Karpas-422 (cell line): Measurements from ENCODE around the gene ANP32B. TPM values are rescaled to one million over a fixed set of nuclear protein-coding genes. Genes with fewer than 3 reads are reported as not detected.
"Not testable (repeated sequence)": the region's sequence is repeated elsewhere in the genome, so short reads cannot be mapped to it uniquely, and the experiment has no call there.

ENCODE experiments used
- DNase-seq: peaks from one replicate; pipeline ENCODE4 v3.0.0-alpha.2; 2015
- H2AFZ ChIP-seq: fragments of 200-600 bp; sonication (generic); 2 replicates; pipeline ENCODE4 v1.6.1; 2014; ENCODE audit warnings: antibody characterized with exemption, low read length, mixed read lengths
- H3K27ac ChIP-seq: fragments of 200-600 bp; sonication (generic); 2 replicates; pipeline ENCODE4 v1.5.1; 2014; ENCODE audit warnings: mild to moderate bottlenecking, low read length, moderate library complexity
- H3K27me3 ChIP-seq: fragments of 200-600 bp; sonication (generic); 2 replicates; pipeline ENCODE4 v1.6.1; 2014; ENCODE audit warnings: low read length, mixed read lengths
- H3K36me3 ChIP-seq: fragments of 200-600 bp; sonication (generic); 2 replicates; pipeline ENCODE4 v1.6.1; 2014; ENCODE audit warnings: low read length, mixed read lengths; ENCODE audit not compliant: insufficient read depth
- H3K4me1 ChIP-seq: fragments of 200-600 bp; sonication (generic); 2 replicates; pipeline ENCODE4 v1.6.1; 2014; ENCODE audit warnings: mild to moderate bottlenecking, low read length, mixed read lengths
- H3K4me2 ChIP-seq: fragments of 200-600 bp; sonication (generic); 2 replicates; pipeline ENCODE4 v1.6.1; 2014; ENCODE audit warnings: low read length, low read depth, mild to moderate bottlenecking; ENCODE audit not compliant: poor library complexity, severe bottlenecking
- H3K4me3 ChIP-seq: fragments of 200-600 bp; sonication (generic); 2 replicates; pipeline ENCODE4 v1.5.1; 2014; ENCODE audit warnings: mild to moderate bottlenecking, antibody characterized with exemption, low read length, mixed read lengths
- H3K79me2 ChIP-seq: fragments of 200-600 bp; sonication (generic); 2 replicates; pipeline ENCODE4 v1.6.1; 2014; ENCODE audit warnings: mild to moderate bottlenecking, low read length, mixed read lengths
- H3K9ac ChIP-seq: fragments of 200-600 bp; sonication (generic); 2 replicates; pipeline ENCODE4 v1.6.0; 2014; ENCODE audit warnings: low read length
- H3K9me2 ChIP-seq: fragments of 200-600 bp; sonication (generic), shearing (Covaris generic); replicated peaks from 2 replicates; pipeline ENCODE4 v1.6.0; 2014; ENCODE audit warnings: mild to moderate bottlenecking, low read length, moderate library complexity; ENCODE audit not compliant: insufficient read depth
- H3K9me3 ChIP-seq: fragments of 300-700, 200-600 bp; sonication (generic); 2 replicates; pipeline ENCODE4 v1.6.1; 2014; ENCODE audit warnings: low read length, mixed read lengths
- H4K20me1 ChIP-seq: fragments of 200-600 bp; sonication (generic); 2 replicates; pipeline ENCODE4 v1.6.1; 2014; ENCODE audit warnings: mild to moderate bottlenecking, antibody characterized with exemption, low read length, low read depth; ENCODE audit not compliant: insufficient read depth
- total RNA-seq: library from RNA; depleted of rRNA; stranded (reverse); fragments of >200 nt; shearing (Covaris generic); gene quantifications from 2 replicates; pipeline ENCODE4 v1.2.3, GENCODE V29; 2014; ENCODE audit warnings: low replicate concordance

Gene ANP32B
- total RNA-seq, 1 experiment from 2014 or later = 29.1 TPM

DNA sequence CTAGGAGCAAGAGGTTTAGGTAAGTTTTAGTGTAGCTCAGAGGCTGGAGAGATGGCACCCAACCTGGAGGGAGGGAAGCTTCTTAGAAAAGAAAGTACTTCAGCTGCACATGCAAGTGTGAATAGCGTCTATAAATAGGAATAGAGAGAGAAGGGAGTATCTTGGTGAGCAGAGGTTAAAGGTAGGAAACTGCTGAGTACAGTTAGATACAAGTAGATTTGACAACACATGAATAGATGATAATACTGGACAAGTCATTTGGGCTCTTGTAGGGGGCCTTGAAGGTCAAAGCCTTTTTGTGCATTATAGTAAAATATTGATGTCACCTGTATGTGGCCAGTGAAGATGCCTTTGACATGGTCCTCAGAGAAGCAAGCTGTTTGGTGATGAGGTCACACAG is 34.2 kb downstream of the ANP32B start:
- Histone ChIP-seq H3K4me3 (no peak overlapping the region), H3K9me3 (no peaks in the 10 kb centered on the region), H3K27ac (peak overlapping the region; percentile 74), H2AFZ (no peak overlapping the region), H3K9me2 (no peaks in the 10 kb centered on the region), H3K9ac (no peak overlapping the region), H3K36me3 (peaks cover 64% of the 10 kb centered on the region), H3K79me2 (peaks cover 15% of the 10 kb centered on the region), H3K27me3 (no peaks in the 10 kb centered on the region), H3K4me1 (peaks cover 71% of the 10 kb centered on the region), H4K20me1 (no peaks in the 10 kb centered on the region), H3K4me2 (peak overlapping the region; percentile 6)
- DNase-seq = no peak

DNA sequence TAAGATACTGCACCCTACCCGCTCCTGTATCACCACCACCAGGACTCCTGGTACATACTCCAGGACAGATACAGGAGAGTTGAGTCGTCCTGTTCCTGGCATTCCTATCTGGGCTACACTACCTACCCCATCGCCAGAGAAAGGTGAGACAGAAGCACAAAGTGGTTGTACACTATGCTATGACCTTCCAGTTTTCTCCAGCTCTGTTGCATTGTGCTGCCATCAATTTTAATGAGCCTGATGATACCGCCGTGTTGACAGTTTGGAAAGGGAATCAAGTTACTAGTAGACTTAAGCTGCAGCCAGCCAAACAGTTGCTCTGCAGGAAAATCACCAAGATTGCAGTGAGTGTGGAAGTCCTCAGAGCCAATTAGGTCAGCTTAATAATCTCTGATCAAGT is 35.2 kb downstream of the ANP32B start:
- peak overlapping the region; percentile 81 for H3K27ac ChIP-seq
- no peaks in the 10 kb centered on the region for H4K20me1 ChIP-seq
- H3K79me2 ChIP-seq = peaks cover 13% of the 10 kb centered on the region; the same call in 1 of the 2 replicates
- no peaks in the 10 kb centered on the region for H3K27me3 ChIP-seq
- no peak for DNase-seq
- peaks cover 80% of the 10 kb centered on the region for H3K4me1 ChIP-seq
- no peaks in the 10 kb centered on the region for H3K9me3 ChIP-seq
- H3K4me2 ChIP-seq = no peak overlapping the region
- H2AFZ ChIP-seq = no peak overlapping the region
- no peaks in the 10 kb centered on the region for H3K9me2 ChIP-seq
- H3K36me3 ChIP-seq = peaks cover 58% of the 10 kb centered on the region
- no peak overlapping the region for H3K9ac ChIP-seq
- H3K4me3 ChIP-seq = no peak overlapping the region

DNA sequence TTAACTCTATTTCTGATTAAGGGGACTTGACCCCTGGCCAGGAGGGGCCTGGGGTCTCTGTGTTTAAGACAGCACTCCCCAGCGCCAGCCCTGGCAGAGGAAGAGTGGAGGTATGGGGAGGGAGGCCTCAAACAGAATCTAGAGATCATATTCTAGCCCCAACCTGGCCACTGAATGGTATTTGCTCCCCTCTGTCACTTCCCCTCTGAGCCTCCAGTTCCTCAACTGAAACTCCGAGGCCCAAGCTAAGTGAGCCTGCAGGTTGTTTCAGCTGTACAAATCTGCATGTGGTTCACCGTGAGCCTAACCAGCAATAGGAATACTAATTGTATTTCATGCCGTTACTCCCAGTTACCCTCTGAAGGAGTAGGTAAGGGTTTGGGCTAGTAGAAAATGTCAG is 36.0 kb downstream of the ANP32B start:
- DNase-seq = no peak
- Histone ChIP-seq H3K4me3 (no peak overlapping the region), H3K9ac (peak overlapping the region; percentile 32; the same call in 1 of the 2 replicates), H3K27ac (peak overlapping the region; percentile 81), H2AFZ (no peak overlapping the region), H3K4me2 (no peak overlapping the region), H3K36me3 (peaks cover 51% of the 10 kb centered on the region), H3K9me2 (no peaks in the 10 kb centered on the region), H3K4me1 (peaks cover 85% of the 10 kb centered on the region), H3K79me2 (peaks cover 13% of the 10 kb centered on the region; the same call in 1 of the 2 replicates), H3K27me3 (no peaks in the 10 kb centered on the region), H3K9me3 (no peaks in the 10 kb centered on the region), H4K20me1 (no peaks in the 10 kb centered on the region)

DNA sequence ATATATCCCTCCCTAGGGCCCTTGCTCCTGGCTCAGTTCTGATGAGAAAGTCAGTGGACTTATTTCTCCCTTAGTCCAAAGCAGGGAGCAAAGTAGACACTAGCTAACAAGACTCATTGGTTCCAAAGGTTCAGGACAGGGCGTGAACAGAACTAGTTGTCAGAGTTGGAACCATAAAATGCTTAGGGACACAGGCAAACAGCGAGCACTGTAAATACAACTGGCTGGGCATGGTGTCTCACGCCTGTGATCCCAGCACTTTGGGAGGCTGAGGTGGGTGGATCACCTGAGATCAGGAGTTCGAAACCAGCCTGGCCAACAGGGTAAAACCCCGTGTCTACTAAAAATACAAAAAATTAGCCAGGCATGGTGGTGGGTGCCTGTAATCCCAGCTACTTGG is 36.7 kb downstream of the ANP32B start:
- H3K9me2 ChIP-seq, H3K27me3 ChIP-seq, H3K9ac ChIP-seq, H4K20me1 ChIP-seq, H3K4me3 ChIP-seq, DNase-seq, H3K4me2 ChIP-seq, H3K9me3 ChIP-seq, H3K79me2 ChIP-seq, H2AFZ ChIP-seq: not testable (repeated sequence)
- peaks cover 86% of the 10 kb centered on the region for H3K4me1 ChIP-seq
- peak overlapping the region; percentile 81 for H3K27ac ChIP-seq
- peaks cover 45% of the 10 kb centered on the region for H3K36me3 ChIP-seq

DNA sequence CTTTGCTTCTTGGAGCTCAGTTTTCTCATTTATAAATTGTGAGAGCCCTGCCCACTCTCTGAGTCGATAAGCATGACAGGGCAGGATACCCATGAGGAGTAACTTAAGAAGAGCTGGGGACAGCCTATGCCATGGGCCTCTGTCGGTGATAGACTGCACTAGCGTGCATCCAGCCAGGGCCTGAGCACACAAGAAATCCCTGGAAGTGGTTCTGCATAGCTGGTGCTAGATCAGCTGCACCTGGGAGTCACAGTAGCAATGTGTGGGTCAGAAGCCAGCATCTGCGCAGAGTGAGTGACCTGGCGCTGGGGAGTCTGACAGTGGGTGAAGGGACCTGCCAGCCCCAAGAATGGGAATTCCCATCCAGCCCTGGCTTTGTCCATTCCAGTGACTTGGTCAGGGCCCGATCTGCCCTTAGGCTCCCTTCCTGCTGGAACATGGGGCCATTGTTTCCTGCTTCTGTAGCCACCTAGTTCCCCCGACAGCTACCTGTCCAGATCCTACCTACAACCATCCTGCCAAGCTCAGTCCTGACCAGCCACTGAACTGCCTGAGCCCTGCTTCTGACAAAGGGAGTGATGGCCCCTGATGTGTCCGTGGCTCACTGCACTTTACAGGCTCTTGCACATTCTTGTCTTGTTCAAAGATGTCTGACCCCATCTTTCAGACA is 37.5 kb downstream of the ANP32B start:
- Histone ChIP-seq H3K4me2 (no peak overlapping the region), H3K4me3 (no peak overlapping the region), H3K27me3 (no peaks in the 10 kb centered on the region), H3K9me3 (no peaks in the 10 kb centered on the region), H3K4me1 (peaks cover 81% of the 10 kb centered on the region), H3K36me3 (peaks cover 38% of the 10 kb centered on the region), H3K27ac (peak overlapping the region; percentile 81), H4K20me1 (no peaks in the 10 kb centered on the region), H2AFZ (no peak overlapping the region), H3K79me2 (0 out of 2 replicates have a peak, but pooled peaks cover 7% of the 10 kb centered on the region), H3K9ac (no peak overlapping the region), H3K9me2 (no peaks in the 10 kb centered on the region)
- DNase-seq = no peak

DNA sequence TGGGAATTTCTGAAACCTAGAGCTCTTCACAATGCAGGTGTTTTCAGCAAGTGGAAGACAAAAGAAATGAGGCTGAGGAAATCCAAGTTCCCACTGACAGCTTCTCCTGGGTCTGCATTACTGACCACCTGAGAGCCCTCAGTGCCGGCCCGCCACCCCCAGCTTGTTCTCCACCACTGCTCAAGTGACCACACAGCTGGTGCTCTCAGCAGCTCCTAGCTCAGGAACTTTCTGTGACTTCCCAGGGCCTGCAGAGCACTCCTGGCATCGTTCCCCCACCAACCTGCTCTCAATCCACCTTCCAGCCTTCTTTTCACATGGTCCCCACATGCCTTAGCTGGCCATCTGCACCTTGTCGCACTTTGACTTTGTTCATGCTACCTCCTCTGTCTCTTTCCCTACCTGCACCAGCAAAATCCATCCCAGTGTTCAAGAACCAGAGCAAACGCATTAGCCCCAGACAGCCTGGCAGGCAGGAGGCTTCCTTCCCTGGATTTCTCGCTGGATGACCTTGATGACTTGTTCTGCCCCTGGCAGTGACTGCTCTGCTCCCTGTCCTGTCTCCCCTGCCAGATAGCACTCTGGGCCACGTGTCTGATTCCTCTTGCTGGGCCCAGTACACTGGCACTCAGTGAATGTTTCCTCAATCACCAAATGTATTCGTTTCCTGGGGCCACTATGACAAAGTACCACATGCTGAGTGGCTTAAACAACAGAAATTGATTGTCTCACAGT is 38.3 kb downstream of the ANP32B start:
- H3K4me3 ChIP-seq = no peak overlapping the region
- no peaks in the 10 kb centered on the region for H3K27me3 ChIP-seq
- H3K9ac ChIP-seq = no peak overlapping the region
- 0 out of 2 replicates have a peak, but pooled peaks cover 4% of the 10 kb centered on the region for H3K79me2 ChIP-seq
- peak overlapping the region; percentile 81 for H3K27ac ChIP-seq
- no peaks in the 10 kb centered on the region for H4K20me1 ChIP-seq
- peaks cover 33% of the 10 kb centered on the region for H3K36me3 ChIP-seq
- H2AFZ ChIP-seq = no peak overlapping the region
- H3K4me1 ChIP-seq = peaks cover 72% of the 10 kb centered on the region
- H3K4me2 ChIP-seq = no peak overlapping the region
- H3K9me3 ChIP-seq = no peaks in the 10 kb centered on the region
- H3K9me2 ChIP-seq = no peaks in the 10 kb centered on the region
- DNase-seq = no peak

DNA sequence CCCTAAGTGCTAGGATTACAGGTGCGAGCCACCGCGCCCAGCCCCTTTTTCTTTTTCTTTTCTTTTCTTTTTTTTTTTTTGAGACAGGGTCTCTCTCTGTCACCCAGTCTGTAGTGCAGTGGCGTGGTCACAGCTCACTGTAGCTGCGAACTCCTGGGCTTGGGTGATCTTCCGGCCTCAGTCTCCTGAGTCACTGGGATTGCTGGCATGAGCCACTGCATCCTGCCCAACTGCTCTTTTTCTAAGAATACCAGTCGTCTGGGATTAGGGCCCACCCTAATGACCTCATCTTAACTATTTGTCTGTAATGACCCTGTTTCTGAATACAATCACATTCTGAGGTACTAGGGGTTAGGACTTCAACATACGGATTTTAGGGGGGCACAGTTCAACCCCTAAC is 39.3 kb downstream of the ANP32B start:
- Histone ChIP-seq H3K27ac (peak overlapping the region; percentile 82), H3K27me3 (no peaks in the 10 kb centered on the region), H3K9me3 (no peaks in the 10 kb centered on the region), H3K36me3 (peaks cover 23% of the 10 kb centered on the region), H3K79me2 (no peaks in the 10 kb centered on the region), H3K4me3 (no peak overlapping the region), H3K9me2 (no peaks in the 10 kb centered on the region), H2AFZ (no peak overlapping the region), H3K4me2 (no peak overlapping the region), H4K20me1 (no peaks in the 10 kb centered on the region), H3K4me1 (peaks cover 63% of the 10 kb centered on the region), H3K9ac (no peak overlapping the region)
- no peak for DNase-seq

DNA sequence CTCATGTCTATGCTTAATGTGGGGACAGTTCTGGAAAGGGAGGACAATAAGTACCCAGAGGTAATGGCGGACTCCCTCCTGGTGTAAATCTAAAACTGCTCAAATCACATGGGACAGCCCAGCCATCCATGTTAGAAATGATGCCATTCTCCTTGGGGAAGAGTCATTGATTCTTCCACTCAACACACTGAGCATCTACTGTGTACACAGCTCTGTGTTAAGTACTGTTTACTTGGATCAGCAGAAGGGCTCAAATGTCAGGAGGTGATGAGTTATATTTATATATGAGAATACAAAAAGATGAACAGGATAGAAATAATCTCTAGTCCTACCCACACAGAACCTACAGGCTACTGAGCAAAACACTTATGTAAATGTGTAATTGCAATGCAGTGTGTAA is 41.6 kb downstream of the ANP32B start:
- peak overlapping the region; percentile 29 for H3K4me2 ChIP-seq
- peaks cover 17% of the 10 kb centered on the region; the same call in 1 of the 2 replicates for H3K36me3 ChIP-seq
- H3K9me3 ChIP-seq = no peaks in the 10 kb centered on the region
- H2AFZ ChIP-seq = no peak overlapping the region
- no peaks in the 10 kb centered on the region for H3K79me2 ChIP-seq
- H4K20me1 ChIP-seq = no peaks in the 10 kb centered on the region
- H3K4me3 ChIP-seq = no peak overlapping the region
- no peaks in the 10 kb centered on the region for H3K27me3 ChIP-seq
- peaks cover 60% of the 10 kb centered on the region for H3K4me1 ChIP-seq
- no peaks in the 10 kb centered on the region for H3K9me2 ChIP-seq
- H3K9ac ChIP-seq = 0 out of 2 replicates have a peak overlapping the region, but pooled peaks have one; percentile 6
- no peak for DNase-seq
- peak overlapping the region; percentile 82 for H3K27ac ChIP-seq
